GM21619 (cell line): ENCODE measurements around the gene RHAG.
"Not testable (repeated sequence)": the region's sequence is repeated elsewhere in the genome, so short reads cannot be mapped to it uniquely, and the experiment has no call there.

ENCODE experiments used
- ATAC-seq: cut with Tn5 transposase; IDR thresholded peaks from one replicate; pipeline ENCODE4 v1.9.1; 2021; ENCODE audit not compliant: unreplicated experiment

RHAG gene

DNA sequence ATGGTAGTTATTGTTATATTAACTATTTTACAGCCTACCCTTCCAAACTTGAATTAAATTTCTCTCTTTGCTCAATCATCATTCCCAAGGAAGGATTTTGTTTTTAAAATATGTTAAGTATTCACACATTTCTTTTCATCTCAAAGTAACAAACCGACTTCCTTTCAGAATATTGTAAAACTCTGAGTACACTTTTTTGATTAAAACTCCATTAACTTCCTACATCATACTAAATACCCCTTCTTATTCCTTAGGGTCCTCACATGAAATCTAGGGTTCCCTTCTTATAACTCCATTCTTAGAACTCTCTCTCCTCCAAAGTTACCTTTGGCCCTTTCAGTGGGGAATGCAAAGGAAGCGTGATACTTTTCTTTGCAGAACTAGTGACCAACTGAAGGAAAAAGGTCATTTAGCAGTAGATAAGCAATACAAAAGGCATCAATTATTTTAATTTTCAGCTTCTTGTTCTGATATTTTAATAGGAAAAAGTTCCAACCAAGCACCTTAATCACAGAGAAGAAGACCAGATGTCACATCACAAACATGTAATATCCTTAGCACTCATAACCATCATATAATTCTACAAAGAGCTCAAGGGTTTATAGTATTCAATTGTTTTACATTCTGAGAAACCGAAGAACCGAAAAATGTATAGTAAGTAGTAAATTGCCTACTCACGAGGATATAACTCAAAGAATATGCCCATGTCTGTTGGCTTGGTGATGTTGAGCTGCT is 494 bp downstream of the RHAG start:
- ATAC-seq: no peak

DNA sequence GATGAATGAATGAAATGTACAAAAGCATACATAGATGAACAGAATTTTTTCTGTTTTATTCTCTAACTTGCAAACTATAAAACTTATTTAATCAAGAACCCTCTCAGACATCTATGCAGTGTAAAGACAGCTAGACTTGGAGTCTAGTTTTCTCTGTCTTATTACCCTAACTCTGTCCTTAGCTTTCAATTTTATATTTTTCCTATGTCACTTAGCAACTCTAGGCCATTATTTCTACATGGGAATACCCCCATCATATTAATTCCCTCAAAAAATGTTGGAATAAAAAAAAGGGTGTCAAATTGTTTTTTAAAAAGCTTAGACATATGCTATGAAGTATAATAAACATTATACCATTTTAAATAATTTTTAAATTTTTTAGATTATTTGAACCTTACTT is 1.2 kb downstream of the RHAG start:
- no peak for ATAC-seq

- ATAC-seq: no peak
These were observed 1.8 kb downstream of the RHAG start for GRCh38 chr6:49634836-49635218.

DNA sequence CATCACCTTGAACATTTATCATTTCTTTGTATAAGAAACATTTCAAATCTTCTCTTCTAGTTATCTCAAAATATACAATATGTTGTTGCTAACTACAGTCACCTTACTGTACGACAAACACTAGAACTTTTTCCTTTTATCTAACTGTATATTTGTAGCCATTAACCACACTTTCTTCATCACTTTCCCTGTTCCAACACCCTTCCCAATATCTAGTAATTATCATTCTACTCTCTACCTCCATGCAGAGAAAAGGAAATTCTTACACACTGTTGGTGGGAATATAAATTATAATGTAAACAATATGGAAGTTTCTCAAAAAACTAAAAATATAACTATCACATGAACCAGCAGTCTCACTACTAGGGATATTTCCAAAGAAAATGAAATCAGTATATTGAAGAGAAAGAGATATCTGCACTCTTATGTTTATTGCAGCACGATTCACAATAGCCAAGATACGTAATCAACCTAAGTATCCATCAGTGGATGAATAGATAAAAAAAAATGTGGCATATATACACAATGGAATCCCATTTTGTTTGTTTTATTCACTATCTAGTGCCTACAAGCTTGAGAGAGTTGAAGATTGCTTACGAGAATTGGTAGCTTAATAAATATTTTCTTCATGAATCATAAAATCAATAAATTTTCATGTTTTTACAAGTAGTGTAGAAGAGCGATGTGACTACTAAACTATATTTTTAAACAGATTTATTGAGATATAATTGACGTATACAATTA is 2.4 kb downstream of the RHAG start:
- ATAC-seq: no peak

DNA sequence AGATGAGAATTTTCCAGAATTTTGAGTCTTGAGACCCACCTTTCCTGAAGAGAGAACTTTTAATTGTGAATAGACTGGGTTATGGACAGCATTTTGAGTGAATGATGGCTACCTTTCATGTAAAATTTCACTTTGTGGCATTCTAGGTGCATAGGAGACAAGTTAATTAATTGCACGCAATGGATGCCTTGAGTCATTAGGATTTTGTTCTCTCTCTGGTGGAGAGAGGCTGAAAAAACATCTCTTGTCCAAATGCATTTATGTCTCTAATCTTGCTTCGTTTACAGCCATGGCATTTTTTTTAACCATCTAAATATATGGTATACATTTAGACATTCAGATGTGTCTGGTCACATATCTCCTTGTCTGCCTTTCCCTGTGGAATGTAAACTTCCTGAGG is 3.1 kb downstream of the RHAG start:
- ATAC-seq: no peak

DNA sequence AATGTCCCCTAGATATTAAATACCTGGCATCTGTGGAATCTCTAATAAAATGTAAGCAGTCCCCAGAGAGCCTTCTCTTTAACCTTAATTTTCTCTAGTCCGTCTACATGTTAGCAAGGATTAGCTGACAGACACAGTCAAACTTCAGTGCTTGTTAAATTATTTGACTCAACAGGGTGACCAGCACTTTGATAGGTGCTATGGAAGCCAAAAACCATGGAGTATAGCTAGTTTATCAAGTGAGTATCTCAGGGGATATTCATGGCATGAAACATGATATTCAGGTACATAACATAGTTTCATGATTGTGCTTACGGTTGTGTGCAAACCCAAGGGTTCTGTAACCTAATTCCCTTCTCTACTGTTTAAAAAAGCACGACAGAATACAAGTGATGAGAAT is 3.9 kb downstream of the RHAG start:
- no peak for ATAC-seq

DNA sequence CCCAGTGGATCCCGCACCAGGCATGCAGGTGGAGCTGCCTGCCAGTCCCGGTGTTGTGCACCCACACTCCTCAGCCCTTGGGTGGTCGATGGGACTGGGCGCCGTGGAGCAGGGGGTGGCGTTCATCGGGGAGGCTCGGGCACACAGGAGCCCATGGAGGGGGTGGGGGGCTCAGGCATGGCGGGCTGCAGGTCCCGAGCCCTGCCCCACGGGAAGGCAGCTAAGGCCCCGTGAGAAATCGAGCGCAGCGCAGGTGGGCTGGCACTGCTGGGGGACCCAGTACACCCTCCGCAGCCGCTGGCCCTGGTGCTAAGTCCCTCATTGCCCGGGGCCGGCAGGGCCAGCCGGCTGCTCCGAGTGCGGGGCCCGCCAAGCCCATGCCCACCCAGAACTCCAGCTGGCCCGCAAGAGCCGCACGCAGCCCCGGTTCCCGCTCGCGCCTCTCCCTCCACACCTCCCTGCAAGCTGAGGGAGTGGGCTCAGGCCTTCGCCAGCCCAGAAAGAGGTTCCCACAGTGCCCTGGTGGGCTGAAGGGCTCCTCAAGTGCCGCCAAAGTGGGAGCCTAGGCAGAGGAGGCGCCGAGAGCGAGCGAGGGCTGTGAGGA is 7.1 kb downstream of the RHAG start:
- not testable (repeated sequence) for ATAC-seq

DNA sequence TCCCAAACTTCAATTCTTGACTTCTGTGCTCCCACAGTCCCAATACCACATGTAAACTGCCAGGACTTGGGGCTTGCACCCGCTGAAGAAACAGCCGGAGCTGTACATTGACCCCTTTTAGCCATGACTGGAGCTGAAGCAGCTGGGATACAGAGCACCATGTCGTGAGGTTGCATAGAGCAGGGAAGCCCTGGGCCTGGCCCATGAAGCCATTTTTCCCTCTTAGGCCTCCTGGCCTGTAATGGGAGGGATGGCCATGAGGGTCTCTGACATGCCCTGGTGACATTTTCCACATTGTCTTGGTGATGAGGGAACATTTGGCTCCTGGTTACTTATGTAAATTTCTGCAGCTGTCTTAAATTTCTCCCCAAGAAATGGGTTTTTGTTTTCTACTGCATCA is 9.8 kb downstream of the RHAG start:
- no peak for ATAC-seq

DNA sequence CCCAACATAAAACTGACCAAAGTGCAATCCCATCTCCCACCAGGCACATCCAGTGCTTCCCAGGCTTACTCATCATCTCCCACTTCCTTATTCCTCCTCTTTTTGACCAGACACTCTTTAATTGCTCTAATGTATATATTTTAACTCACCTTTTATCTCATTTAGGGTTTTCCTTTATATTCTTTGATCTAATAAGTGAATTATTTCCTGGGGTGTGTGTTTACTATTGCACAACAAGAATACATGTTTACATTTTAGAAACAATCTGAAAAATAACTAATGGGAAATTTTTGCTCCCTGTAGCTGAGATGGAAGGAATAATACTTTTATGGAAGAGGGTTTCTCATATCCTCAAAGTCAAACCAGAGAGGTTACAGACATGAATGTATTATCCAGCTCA is 18.4 kb downstream of the RHAG start:
- ATAC-seq: no peak

- not testable (repeated sequence) for ATAC-seq
These were observed 22.5 kb downstream of the RHAG start for GRCh38 chr6:49614144-49614543.

DNA sequence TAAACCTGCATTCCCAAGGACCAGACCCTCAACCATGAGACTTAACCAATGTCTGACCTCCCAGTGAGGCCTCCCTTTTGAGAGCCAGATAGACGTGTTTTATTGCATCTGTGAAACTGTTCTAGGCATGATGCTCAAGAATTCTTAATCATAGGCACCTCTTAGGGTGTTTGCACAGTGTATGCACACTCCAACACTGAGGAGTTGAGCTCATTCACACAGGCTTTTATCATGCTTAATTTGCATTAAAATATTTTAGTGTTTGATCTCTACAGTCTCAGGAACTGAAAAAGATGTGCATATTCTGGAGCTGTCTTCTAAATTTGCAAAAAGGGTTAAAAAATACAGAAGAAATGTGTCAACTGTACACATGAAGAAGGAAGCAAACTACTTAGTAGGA is 27.4 kb downstream of the RHAG start:
- no peak for ATAC-seq

DNA sequence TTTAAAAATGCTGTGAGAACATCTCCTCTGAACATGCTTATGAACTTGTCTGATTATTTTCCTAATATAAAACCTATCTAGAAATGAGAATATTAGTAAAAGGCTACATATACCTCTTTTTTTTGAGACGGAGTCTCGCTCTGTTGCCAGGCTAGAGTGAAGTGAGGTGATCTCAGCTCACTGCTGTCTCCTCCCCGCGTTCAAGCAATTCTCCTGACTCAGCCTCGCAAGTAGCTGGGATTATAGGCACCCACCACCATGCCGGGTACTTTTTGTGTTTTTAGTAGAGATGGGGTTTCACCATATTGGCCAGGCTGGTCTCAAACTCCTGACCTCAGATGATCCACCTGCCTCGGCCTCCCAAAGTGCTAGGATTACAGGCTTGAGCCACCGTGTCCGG is 28.4 kb downstream of the RHAG start:
- ATAC-seq: not testable (repeated sequence)

DNA sequence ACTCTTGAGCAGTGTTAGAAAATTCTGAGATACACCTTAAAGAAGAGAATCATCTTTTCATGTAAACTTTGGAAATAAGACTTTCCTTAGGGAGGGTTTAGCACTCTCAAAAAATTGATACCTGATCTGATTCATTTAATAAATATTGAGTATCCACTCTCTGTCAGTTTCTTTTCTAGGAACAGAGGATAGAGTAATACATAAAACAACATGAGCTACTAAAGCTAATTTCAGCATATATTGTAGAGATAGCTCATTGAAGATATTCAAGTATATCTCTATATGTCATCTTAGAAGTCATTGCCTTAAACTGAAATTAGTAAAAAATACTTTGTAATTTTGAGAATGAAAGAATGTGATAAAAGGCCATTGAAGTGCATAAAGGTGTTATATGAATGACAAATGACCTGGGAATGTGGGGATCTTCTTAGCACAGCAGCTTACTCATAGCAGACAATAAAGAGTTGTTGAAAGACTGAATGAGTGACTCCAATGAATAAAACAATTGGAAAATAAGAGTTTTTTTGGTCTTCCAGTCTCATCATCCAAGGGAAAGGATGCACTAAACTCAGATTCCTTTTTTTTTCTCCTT is 29.2 kb downstream of the RHAG start:
- no peak for ATAC-seq

DNA sequence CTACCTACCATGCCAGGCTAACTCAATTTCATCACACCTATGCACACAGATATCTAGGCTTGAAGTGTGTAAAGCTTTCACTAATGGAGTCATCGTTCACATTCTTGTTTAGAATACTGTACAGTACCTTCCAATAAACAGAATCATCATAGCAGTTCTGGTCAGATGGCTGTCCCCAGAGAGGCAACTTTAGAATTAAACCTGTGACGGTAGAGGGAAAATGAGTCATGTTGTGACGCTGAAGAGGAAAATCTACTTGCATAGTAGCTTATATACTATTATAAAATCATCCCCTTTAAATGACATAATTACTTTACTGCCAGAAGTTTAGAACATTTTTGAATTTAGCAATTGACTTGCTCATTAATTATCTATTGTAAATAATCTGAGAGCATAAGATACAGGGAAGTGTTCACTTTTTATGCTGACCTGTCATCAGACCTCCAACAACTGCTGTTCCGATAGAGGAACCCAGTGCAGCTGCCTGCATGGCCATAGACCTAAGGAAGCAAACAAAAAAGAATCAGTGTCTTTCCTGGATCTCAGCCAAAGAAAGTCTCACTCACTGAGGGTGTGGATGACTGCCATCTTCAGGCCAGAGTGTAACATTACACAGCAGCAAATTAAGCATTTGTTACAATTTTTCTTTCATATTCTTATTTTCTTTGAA is 29.8 kb downstream of the RHAG start:
- peak; percentile 97 for ATAC-seq

GRCh38 chr6:49604080-49604479 is 32.6 kb downstream of the RHAG start:
- ATAC-seq: not testable (repeated sequence)

DNA sequence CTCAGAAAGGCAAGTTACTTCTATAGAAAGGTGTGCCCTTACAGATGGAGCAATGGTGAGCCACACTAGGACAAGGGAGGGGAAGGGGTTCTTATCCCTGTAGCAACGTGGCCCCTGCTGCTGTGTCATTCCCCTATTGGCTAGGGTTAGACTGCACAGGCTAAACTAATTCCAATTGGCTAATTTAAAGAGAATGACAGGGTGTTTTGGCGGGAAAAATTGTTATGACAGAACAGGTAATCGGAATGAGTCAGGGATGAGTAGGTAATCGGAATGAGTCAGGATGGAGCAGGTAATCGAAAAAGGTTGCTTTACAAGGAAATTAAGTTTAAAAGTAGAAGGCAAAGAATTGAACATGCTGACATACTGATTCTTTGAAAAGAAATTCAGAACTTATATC is 49.4 kb downstream of the RHAG start:
- ATAC-seq: not testable (repeated sequence)

GRCh38 chr6:49582529-49582928 is 54.1 kb downstream of the RHAG start:
- ATAC-seq: no peak

DNA sequence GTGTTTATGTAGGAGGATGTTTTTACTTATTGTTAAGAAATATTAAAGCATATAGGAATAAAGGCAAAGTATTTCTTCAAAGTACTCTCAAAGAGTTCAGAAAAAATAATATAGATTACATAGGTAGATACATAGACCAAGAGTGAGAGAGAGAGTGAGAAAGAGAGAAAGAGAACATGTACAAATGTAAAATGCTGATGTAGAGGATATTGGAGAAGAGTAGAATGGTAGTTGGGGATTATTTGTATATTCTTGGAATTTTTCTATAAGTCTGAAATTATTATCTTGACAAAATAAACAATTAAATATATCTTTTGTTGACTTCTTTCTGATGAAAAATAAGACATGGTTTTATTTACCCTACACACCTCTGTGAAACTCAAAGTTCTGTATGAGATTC is 57.0 kb downstream of the RHAG start:
- no peak for ATAC-seq

- ATAC-seq: no peak
These were observed 60.0 kb downstream of the RHAG start for GRCh38 chr6:49576618-49577017.

- ATAC-seq: no peak
These were observed 66.1 kb downstream of the RHAG start for GRCh38 chr6:49570474-49571079.

DNA sequence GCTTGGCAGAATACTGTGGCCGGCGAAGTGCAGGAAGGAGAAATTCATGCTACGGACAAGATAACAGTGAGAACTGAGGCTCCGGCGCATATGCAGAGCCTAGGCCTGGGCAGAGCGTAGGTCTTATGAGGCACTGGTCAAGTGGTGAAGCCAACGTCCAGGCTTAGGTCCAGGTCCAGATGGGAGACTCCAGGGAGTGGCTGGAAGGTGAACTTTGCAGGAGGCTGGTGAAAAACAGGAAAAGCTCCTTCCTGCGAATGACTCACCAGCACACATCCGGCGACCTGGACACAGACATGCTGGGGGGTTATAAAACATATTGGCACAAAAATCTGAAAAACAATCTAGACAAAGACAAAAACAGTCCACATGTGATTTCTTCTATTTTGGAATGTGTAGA is 70.8 kb downstream of the RHAG start:
- no peak for ATAC-seq
